ENCODE measurements around the gene DLG2.

DNA sequence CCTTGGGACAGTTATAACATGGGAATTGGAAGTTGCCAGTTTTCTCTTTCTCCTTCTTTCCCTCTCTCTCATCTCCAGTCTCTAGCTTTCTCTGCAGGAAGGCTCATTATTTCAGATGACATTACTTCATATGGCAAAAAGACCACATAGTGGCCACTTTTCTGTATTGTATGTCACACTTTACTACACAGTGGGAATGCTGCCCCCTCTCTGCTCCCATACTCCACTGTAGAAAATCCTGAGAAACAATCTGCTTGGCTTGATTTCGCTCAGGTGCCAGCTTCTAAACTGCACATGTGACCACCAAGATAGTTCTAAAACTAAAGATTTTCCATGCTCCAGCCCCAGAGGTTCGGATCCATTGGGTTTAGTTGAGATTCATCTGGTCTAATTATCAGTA, 1480.3 kb downstream of the DLG2 start:
- TF ChIP-seq, protein P1, sequence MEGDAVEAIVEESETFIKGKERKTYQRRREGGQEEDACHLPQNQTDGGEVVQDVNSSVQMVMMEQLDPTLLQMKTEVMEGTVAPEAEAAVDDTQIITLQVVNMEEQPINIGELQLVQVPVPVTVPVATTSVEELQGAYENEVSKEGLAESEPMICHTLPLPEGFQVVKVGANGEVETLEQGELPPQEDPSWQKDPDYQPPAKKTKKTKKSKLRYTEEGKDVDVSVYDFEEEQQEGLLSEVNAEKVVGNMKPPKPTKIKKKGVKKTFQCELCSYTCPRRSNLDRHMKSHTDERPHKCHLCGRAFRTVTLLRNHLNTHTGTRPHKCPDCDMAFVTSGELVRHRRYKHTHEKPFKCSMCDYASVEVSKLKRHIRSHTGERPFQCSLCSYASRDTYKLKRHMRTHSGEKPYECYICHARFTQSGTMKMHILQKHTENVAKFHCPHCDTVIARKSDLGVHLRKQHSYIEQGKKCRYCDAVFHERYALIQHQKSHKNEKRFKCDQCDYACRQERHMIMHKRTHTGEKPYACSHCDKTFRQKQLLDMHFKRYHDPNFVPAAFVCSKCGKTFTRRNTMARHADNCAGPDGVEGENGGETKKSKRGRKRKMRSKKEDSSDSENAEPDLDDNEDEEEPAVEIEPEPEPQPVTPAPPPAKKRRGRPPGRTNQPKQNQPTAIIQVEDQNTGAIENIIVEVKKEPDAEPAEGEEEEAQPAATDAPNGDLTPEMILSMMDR (IDR thresholded peaks at IDR 0.05): no peak
- TF ChIP-seq POLR2A (IDR thresholded peaks at IDR 0.05) (no peak), EP300 (IDR thresholded peaks at IDR 0.05) (no peak)

Measured in ovary (tissue), 3 donors.